Measurements from ENCODE around the gene VAMP4. TPM values are rescaled to one million over a fixed set of nuclear protein-coding genes. Genes with fewer than 3 reads are reported as not detected.
A peak's percentile ranks its signal among the peaks of the same experiment; 100 is the strongest.
"Not testable (repeated sequence)": the region's sequence is repeated elsewhere in the genome, so short reads cannot be mapped to it uniquely, and the experiment has no call there.

Gene VAMP4
- total and polyA plus RNA-seq, 5 donors: 5.9 to 11.1 (median 9.5) TPM

GRCh38 chr1:171707583-171707982 lies 34.3 kb downstream of the VAMP4 start:
- ATAC-seq (no peak), DNase-seq (no peak)
- no peak overlapping the region for H3K4me3 ChIP-seq (ENCODE audit: low read length)
- no peaks in the 10 kb centered on the region for H3K9me3 ChIP-seq (ENCODE audit: control insufficient read depth, low read length)
- no peak overlapping the region for H3K27ac ChIP-seq (ENCODE audit: low read length)
- intact Hi-C loops (cut with DNase I): no loop called here
- no peaks in the 10 kb centered on the region for H3K27me3 ChIP-seq (ENCODE audit: control insufficient read depth, insufficient read depth)
- 88% methylated on average over 3 of the region's 3 CpGs for WGBS
- H3K4me1 ChIP-seq (ENCODE audit: control insufficient read depth, insufficient read depth, low read length): no peaks in the 10 kb centered on the region

- H3K27me3 ChIP-seq (ENCODE audit: control insufficient read depth, insufficient read depth): no peaks in the 10 kb centered on the region
- ATAC-seq: no peak
- intact Hi-C loops (cut with DNase I): no loop called here
- no peaks in the 10 kb centered on the region for H3K4me1 ChIP-seq (ENCODE audit: control insufficient read depth, insufficient read depth, low read length)
- H3K9me3 ChIP-seq (ENCODE audit: control insufficient read depth, low read length): no peaks in the 10 kb centered on the region
- no peak overlapping the region for H3K4me3 ChIP-seq (ENCODE audit: low read length)
- DNase-seq: no peak
- H3K27ac ChIP-seq (ENCODE audit: low read length): no peak overlapping the region
These were observed 39.3 kb downstream of the VAMP4 start for GRCh38 chr1:171702598-171702997.

GRCh38 chr1:171699531-171699930 lies 42.3 kb downstream of the VAMP4 start:
- Histone ChIP-seq H3K9me3 (ENCODE audit: control insufficient read depth, low read length) (no peaks in the 10 kb centered on the region), H3K4me3 (ENCODE audit: low read length) (no peak overlapping the region), H3K27ac (ENCODE audit: low read length) (no peak overlapping the region), H3K27me3 (ENCODE audit: control insufficient read depth, insufficient read depth) (no peaks in the 10 kb centered on the region), H3K4me1 (ENCODE audit: control insufficient read depth, insufficient read depth, low read length) (no peaks in the 10 kb centered on the region)
- intact Hi-C loops (cut with DNase I): no loop called here
- ATAC-seq: no peak
- WGBS: 87% methylated on average over 2 of the region's 2 CpGs
- no peak for DNase-seq

- DNase-seq; H3K27ac ChIP-seq (ENCODE audit: low read length); H3K4me1 ChIP-seq (ENCODE audit: control insufficient read depth, insufficient read depth, low read length); H3K9me3 ChIP-seq (ENCODE audit: control insufficient read depth, low read length); intact Hi-C loops (cut with DNase I); ATAC-seq; H3K4me3 ChIP-seq (ENCODE audit: low read length); H3K27me3 ChIP-seq (ENCODE audit: control insufficient read depth, insufficient read depth): not testable (repeated sequence)
- WGBS: 91% methylated on average over 9 of the region's 14 CpGs
These were observed 46.1 kb downstream of the VAMP4 start for GRCh38 chr1:171695772-171696171.

GRCh38 chr1:171693541-171693940 lies 48.3 kb downstream of the VAMP4 start:
- intact Hi-C loops (cut with DNase I); H3K27me3 ChIP-seq (ENCODE audit: control insufficient read depth, insufficient read depth); H3K27ac ChIP-seq (ENCODE audit: low read length); H3K9me3 ChIP-seq (ENCODE audit: control insufficient read depth, low read length); ATAC-seq; H3K4me1 ChIP-seq (ENCODE audit: control insufficient read depth, insufficient read depth, low read length); H3K4me3 ChIP-seq (ENCODE audit: low read length): not testable (repeated sequence)
- WGBS: 96% methylated on average over 11 of the region's 23 CpGs
- peak in 1 of 3 donors; percentile 38 for DNase-seq

GRCh38 chr1:171683870-171684269 lies 58.0 kb downstream of the VAMP4 start:
- WGBS: 65% methylated on average over 8 of the region's 8 CpGs
- H3K4me3 ChIP-seq (ENCODE audit: low read length): no peak overlapping the region
- ATAC-seq (no peak), DNase-seq (no peak)
- no peaks in the 10 kb centered on the region for H3K27me3 ChIP-seq (ENCODE audit: control insufficient read depth, insufficient read depth)
- H3K27ac ChIP-seq (ENCODE audit: low read length): no peak overlapping the region
- intact Hi-C loops (cut with DNase I): no loop called here
- no peaks in the 10 kb centered on the region for H3K9me3 ChIP-seq (ENCODE audit: control insufficient read depth, low read length)
- H3K4me1 ChIP-seq (ENCODE audit: control insufficient read depth, insufficient read depth, low read length): no peaks in the 10 kb centered on the region

- intact Hi-C loops (cut with DNase I): no loop called here
These were observed 61.5 kb downstream of the VAMP4 start for GRCh38 chr1:171680339-171680738.

GRCh38 chr1:171676823-171677222 lies 65.0 kb downstream of the VAMP4 start:
- H3K4me3 ChIP-seq (ENCODE audit: low read length): no peak overlapping the region
- no peaks in the 10 kb centered on the region for H3K4me1 ChIP-seq (ENCODE audit: control insufficient read depth, insufficient read depth, low read length)
- intact Hi-C loops (cut with DNase I): no loop called here
- 95% methylated on average over 2 of the region's 2 CpGs for WGBS
- H3K27me3 ChIP-seq (ENCODE audit: control insufficient read depth, insufficient read depth): no peaks in the 10 kb centered on the region
- DNase-seq (no peak), ATAC-seq (no peak)
- no peaks in the 10 kb centered on the region for H3K9me3 ChIP-seq (ENCODE audit: control insufficient read depth, low read length)
- H3K27ac ChIP-seq (ENCODE audit: low read length): no peak overlapping the region

More at GRCh38 chr1:171680339-171680738, 61.5 kb downstream of the VAMP4 start:
- Histone ChIP-seq H3K27me3 (ENCODE audit: control insufficient read depth, insufficient read depth) (no peaks in the 10 kb centered on the region), H3K4me1 (ENCODE audit: control insufficient read depth, insufficient read depth, low read length) (no peaks in the 10 kb centered on the region), H3K9me3 (ENCODE audit: control insufficient read depth, low read length) (no peaks in the 10 kb centered on the region), H3K4me3 (ENCODE audit: low read length) (no peak overlapping the region), H3K27ac (ENCODE audit: low read length) (no peak overlapping the region)
- 95% methylated on average over 3 of the region's 3 CpGs for WGBS
- ATAC-seq (no peak), DNase-seq (no peak)

GRCh38 chr1:171674431-171675405 lies 67.1 kb downstream of the VAMP4 start:
- DNase-seq: no peak
- Histone ChIP-seq H3K4me3 (ENCODE audit: low read length) (no peak overlapping the region), H3K27ac (ENCODE audit: low read length) (no peak overlapping the region), H3K4me1 (ENCODE audit: control insufficient read depth, insufficient read depth, low read length) (no peaks in the 10 kb centered on the region), H3K27me3 (ENCODE audit: control insufficient read depth, insufficient read depth) (no peaks in the 10 kb centered on the region), H3K9me3 (ENCODE audit: control insufficient read depth, low read length) (no peaks in the 10 kb centered on the region)
- peak in 1 of 2 donors; percentile 88 for ATAC-seq
- 63% methylated on average over 3 of the region's 3 CpGs for WGBS
- intact Hi-C loops (cut with DNase I): no loop called here

- Histone ChIP-seq H3K9me3 (ENCODE audit: control insufficient read depth, low read length) (no peaks in the 10 kb centered on the region), H3K27me3 (ENCODE audit: control insufficient read depth, insufficient read depth) (no peaks in the 10 kb centered on the region), H3K27ac (ENCODE audit: low read length) (no peak overlapping the region), H3K4me3 (ENCODE audit: low read length) (no peak overlapping the region), H3K4me1 (ENCODE audit: control insufficient read depth, insufficient read depth, low read length) (no peaks in the 10 kb centered on the region)
- DNase-seq: no peak
- WGBS: 99% methylated on average over 28 of the region's 28 CpGs
- no peak for ATAC-seq
- intact Hi-C loops (cut with DNase I): no loop called here
These were observed 71.1 kb downstream of the VAMP4 start for GRCh38 chr1:171670739-171671138.

GRCh38 chr1:171668372-171668771 lies 73.5 kb downstream of the VAMP4 start:
- Histone ChIP-seq H3K27me3 (ENCODE audit: control insufficient read depth, insufficient read depth) (no peaks in the 10 kb centered on the region), H3K4me3 (ENCODE audit: low read length) (no peak overlapping the region), H3K4me1 (ENCODE audit: control insufficient read depth, insufficient read depth, low read length) (peaks cover 2% of the 10 kb centered on the region), H3K9me3 (ENCODE audit: control insufficient read depth, low read length) (no peaks in the 10 kb centered on the region), H3K27ac (ENCODE audit: low read length) (no peak overlapping the region)
- ATAC-seq (no peak), DNase-seq (no peak)
- WGBS: 97% methylated on average over 5 of the region's 5 CpGs
- intact Hi-C loops (cut with DNase I): no loop called here
